NCI-H2107 treated with DMSO at 0.1 percent for 48 hours (cell line): ENCODE results near the gene TMEM272.
A peak's percentile ranks its signal among the peaks of the same experiment; 100 is the strongest.

Source experiments
- DNase-seq: peaks from one replicate; lab custom pipeline; 2025; ENCODE audit not compliant: unreplicated experiment; lab: John Stamatoyannopoulos, UW

TMEM272 gene

GRCh38 chr13:51856027-51856736 is 11.2 kb upstream of the TMEM272 start:
- DNase-seq, result no peak

- DNase-seq, result no peak
Measured at GRCh38 chr13:51849145-51850101, 4.4 kb upstream of the TMEM272 start.

- no peak for DNase-seq
Measured at GRCh38 chr13:51848674-51849073, 3.7 kb upstream of the TMEM272 start.

DNA sequence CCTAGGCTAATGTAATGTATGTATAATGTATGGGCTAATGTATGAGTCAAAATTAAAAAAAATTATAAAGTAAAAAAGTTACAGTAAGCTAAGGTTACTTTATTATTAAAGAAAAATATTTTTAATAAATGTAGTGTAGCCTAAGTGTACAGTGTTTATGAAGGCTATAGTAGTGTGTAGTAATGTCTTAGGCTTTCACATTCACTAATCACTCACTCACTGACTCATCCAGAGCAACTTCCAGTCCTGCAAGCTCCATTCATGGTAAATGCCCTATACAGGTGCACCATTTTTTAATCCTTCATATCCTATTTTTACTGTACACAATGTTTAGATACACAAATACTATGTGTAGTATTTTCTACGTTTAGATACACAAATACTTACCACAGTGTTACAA is 1.8 kb upstream of the TMEM272 start:
- DNase-seq, result no peak

- no peak for DNase-seq
Measured at GRCh38 chr13:51845574-51846318, 769 bp upstream of the TMEM272 start.

GRCh38 chr13:51843529-51843928 is 1.4 kb downstream of the TMEM272 start:
- DNase-seq, result no peak

- DNase-seq, result no peak
Measured at GRCh38 chr13:51841732-51842131, 3.2 kb downstream of the TMEM272 start.

DNA sequence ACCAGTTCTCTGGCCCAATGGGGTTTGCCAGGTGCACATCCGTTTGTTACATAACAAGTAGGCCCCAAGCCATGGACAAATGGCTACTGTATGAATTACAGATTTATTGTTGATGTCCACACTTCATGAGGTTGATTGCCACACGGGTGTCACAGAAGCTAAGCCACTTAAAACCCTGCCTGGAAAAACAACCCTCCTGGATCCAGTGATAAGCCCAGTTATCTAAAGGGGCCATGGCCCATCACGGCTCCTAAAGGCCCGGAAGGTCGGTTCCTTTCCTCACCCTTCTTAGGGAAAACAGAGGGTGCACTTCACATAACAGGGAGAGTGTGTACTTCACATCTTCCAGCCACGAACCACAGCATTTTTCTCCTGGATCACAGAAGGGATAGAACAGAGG is 4.1 kb downstream of the TMEM272 start:
- no peak for DNase-seq

DNA sequence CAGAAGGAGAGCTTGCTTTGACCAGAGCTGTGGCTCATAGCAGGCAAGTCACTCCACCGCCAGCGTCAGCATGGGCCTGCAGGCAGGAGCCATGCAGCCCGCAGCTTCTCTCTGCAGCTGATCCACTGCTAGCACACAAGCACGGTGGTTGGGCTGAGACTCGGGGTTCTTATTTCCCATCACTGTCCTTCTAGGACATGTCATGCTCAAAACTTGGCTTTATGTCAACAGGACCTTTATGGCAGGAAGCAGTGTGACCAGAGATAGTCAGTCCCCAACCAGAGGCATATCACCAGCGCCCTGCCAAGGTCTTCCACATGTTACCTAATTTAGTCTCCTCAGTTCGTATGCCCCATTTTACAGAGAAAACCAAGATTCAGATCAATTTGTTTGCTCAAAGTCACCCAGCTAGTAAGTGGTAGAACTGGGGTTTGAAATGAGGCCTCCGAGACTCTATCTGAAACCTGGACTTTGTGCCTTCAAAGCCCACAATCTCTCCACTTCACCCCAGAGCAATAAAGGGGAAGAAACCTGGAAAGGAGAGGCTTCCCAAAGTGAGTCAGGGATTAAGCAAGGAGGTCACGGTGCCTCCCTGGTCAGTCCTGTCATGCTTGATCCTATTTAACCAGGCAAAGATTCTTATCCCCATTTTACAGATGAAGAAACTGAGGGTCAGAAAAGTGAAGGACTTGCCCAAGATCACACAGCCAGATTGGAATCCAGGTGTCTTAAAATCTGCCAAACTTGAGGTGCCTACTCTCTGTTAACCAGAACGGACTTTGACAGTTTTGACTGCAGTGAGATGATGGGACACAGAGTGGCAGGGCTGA is 5.1 kb downstream of the TMEM272 start:
- no peak for DNase-seq

DNA sequence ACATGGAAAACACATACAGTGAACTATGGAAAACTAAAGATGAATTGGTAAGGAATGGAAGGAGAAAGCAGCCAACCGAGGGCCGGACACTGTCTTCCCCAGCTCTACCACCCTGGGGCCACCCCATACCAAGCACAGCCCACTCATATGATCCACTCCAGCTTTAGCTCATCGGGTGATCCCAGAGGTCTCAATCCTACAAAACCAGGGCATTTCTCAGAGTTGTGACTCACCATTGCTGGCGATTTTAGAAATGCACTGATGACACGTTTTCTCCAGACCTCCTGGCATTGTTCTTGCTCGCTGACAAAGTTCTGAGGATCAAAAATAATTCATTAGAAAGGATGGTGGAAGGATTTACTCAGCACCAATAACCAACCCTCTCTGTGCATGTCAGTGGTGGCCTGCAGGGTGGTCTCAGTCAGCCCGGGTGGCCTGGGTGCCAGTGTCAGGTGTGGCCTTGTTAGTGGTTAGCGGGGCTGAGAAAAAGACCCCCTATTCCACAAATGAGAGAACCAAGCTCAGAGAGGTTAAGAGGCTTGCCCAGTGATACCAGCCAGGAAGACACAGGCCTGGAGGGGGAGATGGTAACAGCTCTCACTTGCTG is 6.6 kb downstream of the TMEM272 start:
- DNase-seq, result no peak

GRCh38 chr13:51837016-51837415 is 8.0 kb downstream of the TMEM272 start:
- DNase-seq, result no peak

DNA sequence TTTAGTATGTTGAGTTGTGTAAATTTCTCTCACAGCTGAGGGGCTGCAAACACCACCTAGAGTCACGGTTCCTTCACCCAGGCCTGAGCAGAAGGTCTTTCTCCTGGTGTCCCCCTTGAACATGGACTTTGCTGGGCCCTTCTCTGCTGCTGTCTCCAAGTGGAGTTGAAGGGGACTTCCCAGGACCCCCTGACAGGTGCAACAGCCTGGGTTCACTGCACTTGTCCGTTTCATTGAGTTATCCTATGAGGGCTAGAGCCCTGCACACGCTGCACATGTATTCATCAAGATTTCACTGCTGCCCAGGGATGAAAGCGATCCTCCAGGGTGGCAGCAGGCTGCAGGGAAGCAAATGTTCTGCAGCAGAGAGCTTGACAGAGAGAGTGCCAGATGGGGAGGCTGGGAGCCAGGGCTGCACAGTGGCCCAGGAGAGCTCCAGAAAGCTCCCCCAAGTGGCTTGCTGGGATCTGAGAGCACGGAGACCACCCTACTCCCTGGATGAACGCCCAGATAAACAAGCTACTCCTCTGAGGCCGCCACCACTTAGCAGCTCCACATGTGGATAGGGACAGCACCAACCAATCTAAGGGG is 10.3 kb downstream of the TMEM272 start:
- no peak for DNase-seq

DNA sequence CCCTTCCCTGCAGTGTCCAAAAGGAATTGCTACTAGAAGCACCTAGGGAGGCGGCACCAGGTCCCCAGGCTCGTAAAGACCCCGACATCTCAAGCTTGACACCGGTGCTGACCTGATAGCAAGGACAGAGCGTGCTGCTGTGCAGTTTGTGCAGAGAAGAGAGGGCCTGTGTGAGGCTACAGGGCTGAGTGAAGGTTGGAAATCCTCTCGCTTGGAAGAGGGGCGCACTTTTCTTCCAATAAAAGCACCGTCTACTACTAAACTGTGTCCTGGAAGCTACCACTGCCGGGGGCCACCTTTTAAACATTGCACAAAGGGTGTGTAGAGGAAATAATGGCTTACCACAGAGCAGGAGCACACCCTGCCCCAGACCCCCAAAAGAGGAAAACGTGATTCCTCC is 11.0 kb downstream of the TMEM272 start:
- DNase-seq, result no peak

DNA sequence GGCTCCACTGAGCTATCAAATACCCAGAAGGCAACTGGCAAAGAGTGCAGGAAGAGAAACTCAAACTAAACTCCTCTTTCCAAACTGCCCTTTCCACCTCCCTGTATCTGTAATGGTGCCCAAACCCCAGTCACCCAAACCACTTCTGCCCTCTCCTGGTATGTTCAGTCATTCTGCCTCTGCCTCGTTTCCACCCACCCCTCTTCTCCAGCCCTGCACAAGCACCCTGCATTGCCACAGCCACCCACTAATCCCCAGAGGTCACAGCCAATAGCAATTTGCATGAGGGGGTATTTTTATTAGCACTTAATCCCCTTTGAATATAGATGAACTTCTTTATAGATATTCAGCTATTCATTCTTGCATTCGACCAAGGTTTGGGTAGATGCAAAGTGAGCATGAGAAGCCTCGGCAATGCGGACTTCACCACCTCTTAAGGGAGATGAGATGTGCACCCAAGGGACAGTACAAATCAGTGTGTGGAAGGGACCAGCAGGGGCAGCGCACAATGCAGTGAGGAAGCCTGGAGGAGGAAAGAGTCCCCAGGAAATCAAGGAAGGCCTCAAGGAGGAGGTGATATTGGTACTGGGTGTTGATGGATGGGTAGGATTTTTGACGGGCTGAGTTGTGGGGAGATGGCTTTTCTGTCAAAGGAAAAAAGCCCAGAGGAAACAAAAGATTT is 12.4 kb downstream of the TMEM272 start:
- DNase-seq, result peak; percentile 38

DNA sequence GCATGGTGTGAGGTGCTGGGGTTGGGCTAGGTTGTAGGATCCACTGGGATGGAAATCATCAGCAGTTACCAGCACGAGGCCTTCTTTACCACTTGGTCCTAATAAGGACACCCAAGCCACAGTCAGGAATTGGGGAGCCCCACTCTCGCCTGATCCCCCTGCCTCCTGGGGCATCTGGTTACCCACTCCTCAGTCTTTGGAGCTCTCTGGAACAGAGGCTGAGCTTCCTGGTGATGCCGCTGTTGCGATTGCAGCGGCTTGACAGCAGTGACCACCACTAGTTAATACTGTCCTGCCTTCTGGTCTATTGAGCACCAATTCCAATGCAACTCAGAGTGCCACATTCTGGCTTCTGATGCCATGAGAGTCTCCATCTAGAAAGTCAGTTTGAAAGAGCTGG is 13.5 kb downstream of the TMEM272 start:
- no peak for DNase-seq

- DNase-seq, result peak; percentile 63
Measured at GRCh38 chr13:51829568-51829899, 15.4 kb downstream of the TMEM272 start.

- DNase-seq, result no peak
Measured at GRCh38 chr13:51828730-51829567, 16.0 kb downstream of the TMEM272 start.

DNA sequence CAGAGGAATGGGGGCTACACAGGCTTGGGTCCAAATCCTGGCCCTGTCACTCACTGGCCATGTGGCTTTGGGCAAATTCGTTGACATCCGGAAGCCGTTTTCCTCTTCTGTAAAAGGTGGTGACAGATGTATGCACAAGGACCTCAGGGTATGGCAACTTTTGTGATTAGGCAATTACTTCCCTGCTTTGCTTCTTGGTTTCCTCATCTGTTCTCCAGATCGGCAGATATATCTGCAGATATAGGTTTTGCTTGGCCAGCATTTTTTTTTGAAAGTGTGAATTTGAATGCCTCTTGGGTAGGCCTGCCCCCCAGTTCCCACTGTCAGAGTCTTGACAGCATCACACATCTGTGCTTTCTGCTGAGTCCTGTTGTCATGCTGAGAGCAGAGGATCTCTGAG is 17.7 kb downstream of the TMEM272 start:
- no peak for DNase-seq

DNA sequence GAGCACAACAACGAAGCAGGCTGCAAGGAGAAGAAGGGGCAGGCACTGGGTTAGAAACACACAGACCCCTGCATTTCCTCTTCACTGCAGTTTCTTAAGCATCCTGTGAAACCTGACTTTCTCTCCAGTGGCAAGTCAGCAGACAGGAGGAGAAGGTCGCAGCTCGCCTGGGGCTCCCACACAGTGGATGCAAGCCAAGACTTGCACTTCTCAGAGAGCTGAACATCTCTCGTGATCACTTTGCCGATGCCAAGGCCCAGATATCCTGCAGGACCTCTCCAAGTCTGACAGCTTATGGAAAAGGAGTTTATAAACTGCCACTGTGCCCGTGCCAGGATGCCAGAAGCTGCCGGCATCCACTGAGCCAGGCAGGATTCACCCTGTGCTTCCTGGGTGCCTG is 18.4 kb downstream of the TMEM272 start:
- DNase-seq, result no peak
